ENCODE data around the gene VMAC.

GRCh38 chr19:5950741-5951140 is 46.1 kb downstream of the VMAC start:
- TF ChIP-seq CTCF (IDR thresholded peaks at IDR 0.05), result no peak
- TF ChIP-seq EZH2 (IDR thresholded peaks at IDR 0.05; ENCODE audit: borderline replicate concordance, insufficient read depth, low read depth, low read length, poor library complexity, severe bottlenecking), result no peak

Measured in B cell (primary cell).